ENCODE data around the gene LYPLA2. TPM values are rescaled to one million over a fixed set of nuclear protein-coding genes. Genes with fewer than 3 reads are reported as not detected.

LYPLA2 gene
- total and polyA plus RNA-seq, 2 donors (not counting 3 experiments of a cell fraction or from before 2014, with no cell fraction given), result 110 to 137 TPM

DNA sequence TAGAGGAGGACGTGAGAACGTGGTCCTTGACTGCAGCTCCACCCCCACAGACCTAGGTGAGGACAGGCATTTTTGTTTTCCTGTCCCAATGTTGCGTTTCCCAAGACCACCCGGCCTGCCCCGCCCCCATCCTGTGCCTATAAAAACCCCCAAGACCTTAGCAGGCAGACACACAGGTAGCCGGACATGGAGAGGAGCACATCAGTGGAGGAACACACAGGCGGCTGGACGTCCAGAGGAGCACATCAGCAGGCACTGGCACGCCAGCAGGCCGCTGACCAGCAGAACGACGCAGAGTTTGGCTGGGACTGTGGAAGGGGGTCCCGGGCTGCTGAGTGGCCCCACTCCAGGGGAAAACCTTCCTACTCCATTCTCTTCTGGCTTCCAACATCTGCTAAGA, 47.0 kb downstream of the LYPLA2 start:
- dilution Hi-C loops (cut with MboI; ENCODE audit: extremely low pct_ligation_motif_present, low sequenced_read_pairs), result no loop called here
- TF ChIP-seq FOS (IDR thresholded peaks at IDR 0.05; ENCODE audit: borderline replicate concordance, insufficient read depth, low read length), result no peak
- TF ChIP-seq POLR2A (IDR thresholded peaks at IDR 0.05; ENCODE audit: low read depth, low read length), result no peak
- no peak for TF ChIP-seq MAX (IDR thresholded peaks at IDR 0.05; ENCODE audit: insufficient read depth, insufficient read length)
- no peak for TF ChIP-seq JUN (IDR thresholded peaks at IDR 0.05; ENCODE audit: borderline replicate concordance, insufficient read depth, insufficient read length, low read depth)
- no peak for TF ChIP-seq POLR2AphosphoS5 (IDR thresholded peaks at IDR 0.05; ENCODE audit: insufficient read depth, low read depth, low read length)
- no peak for TF ChIP-seq CTCF (IDR thresholded peaks at IDR 0.05; ENCODE audit: extremely low read depth in 1 of 2, insufficient read depth in 1 of 2, low read depth in 1 of 2, low read length in 2 of 2)
- TF ChIP-seq EZH2 (IDR thresholded peaks at IDR 0.05; ENCODE audit: borderline replicate concordance, low read depth, low read length, severe bottlenecking), result no peak
- no peak for TF ChIP-seq GATA2 (IDR thresholded peaks at IDR 0.05; ENCODE audit: insufficient read depth, insufficient read length, low read depth, low read length)
- no peak for TF ChIP-seq MYC (IDR thresholded peaks at IDR 0.05; ENCODE audit: low read depth, low read length)
- no TSS peak for BruUV-seq (replicated peaks)
- Histone ChIP-seq H3K36me3 (ENCODE audit: control insufficient read depth in 2 of 2, extremely low read depth in 1 of 2, insufficient read depth in 2 of 2, low read length in 2 of 2) (no peaks in the 10 kb centered on the region), H3K9me1 (replicated peaks; ENCODE audit: control insufficient read depth, extremely low read depth, insufficient read depth, low read length) (no peaks in the 10 kb centered on the region), H3K4me2 (ENCODE audit: insufficient read depth, low read length) (peak overlapping the region; percentile 16), H3K27ac (ENCODE audit: insufficient read depth, low read depth, low read length) (no peak overlapping the region), H3K4me1 (ENCODE audit: control insufficient read depth, extremely low read depth, insufficient read depth, low read length) (no peaks in the 10 kb centered on the region), H3K9me3 (replicated peaks; ENCODE audit: control insufficient read depth, insufficient read depth, low read length) (no peaks in the 10 kb centered on the region), H3K4me3 (replicated peaks in 1 of 3; ENCODE audit: insufficient read depth in 1 of 3, low read depth in 1 of 3, low read length in 3 of 3) (no peak overlapping the region), H3K9ac (replicated peaks; ENCODE audit: extremely low read depth, insufficient read depth, low read length) (no peak overlapping the region), H3K79me2 (ENCODE audit: control insufficient read depth, insufficient read depth, low read length) (no peaks in the 10 kb centered on the region), H4K20me1 (replicated peaks; ENCODE audit: control insufficient read depth, extremely low read depth, insufficient read depth, low read length) (no peaks in the 10 kb centered on the region), H2AFZ (ENCODE audit: low read depth, low read length) (no peak overlapping the region), H3K27me3 (ENCODE audit: control insufficient read depth in 2 of 2, insufficient read depth in 2 of 2, low read length in 2 of 2) (peaks cover 2 to 12% of the 10 kb centered on the region in 2 experiments)
- intact Hi-C loops (cut with micrococcal nuclease), result no loop called here
- no peak for FAIRE-seq
- DNase-seq (ENCODE audit: low read depth, low spot score), result no peak
- POLR2A ChIA-PET, result interaction anchor here (0.6 kb wide), 1 partner anchor 121 kb away, joined by 4 read pairs; no protein-coding TSS in a partner anchor
- CTCF ChIA-PET, result interaction anchor here (1.5 kb wide), 1 partner anchor 66 kb away, joined by 4 read pairs; no protein-coding TSS in a partner anchor
